IPS-20b (cell line): Measurements from ENCODE around the gene C20orf204.

Experiments
- H3K27ac ChIP-seq: one replicate; pipeline ENCODE4 v1.5.1; 2013; ENCODE audit warnings: low read length
- H3K27me3 ChIP-seq: 2 replicates; pipeline ENCODE4 v1.6.1; 2013; ENCODE audit warnings: mild to moderate bottlenecking, low read length, inconsistent platforms; ENCODE audit not compliant: insufficient read depth
- H3K36me3 ChIP-seq: 2 replicates; pipeline ENCODE4 v1.6.1; 2013; ENCODE audit warnings: low read depth, mild to moderate bottlenecking, inconsistent platforms, low read length, moderate library complexity; ENCODE audit not compliant: insufficient read depth
- H3K4me1 ChIP-seq: 2 replicates; pipeline ENCODE4 v1.6.1; 2013; ENCODE audit warnings: mild to moderate bottlenecking, control low read depth, inconsistent platforms, low read length, moderate library complexity; ENCODE audit not compliant: insufficient read depth
- H3K4me3 ChIP-seq: 2 replicates; pipeline ENCODE4 v1.5.1; 2013; ENCODE audit warnings: mild to moderate bottlenecking, low read length, inconsistent platforms
- H3K9ac ChIP-seq: 2 replicates; pipeline ENCODE4 v1.6.1; 2013; ENCODE audit warnings: low read depth, mild to moderate bottlenecking, inconsistent platforms, low read length, moderate library complexity
- H3K9me3 ChIP-seq: 2 replicates; pipeline ENCODE4 v1.6.1; 2013; ENCODE audit warnings: mild to moderate bottlenecking, low read depth, low read length, inconsistent platforms; ENCODE audit not compliant: insufficient read depth

C20orf204 gene

GRCh38 chr20:64038565-64039292 is 2.7 kb downstream of the C20orf204 start:
- Histone ChIP-seq H3K27me3 (peaks cover 72% of the 10 kb centered on the region), H3K27ac (no peak overlapping the region), H3K36me3 (no peaks in the 10 kb centered on the region), H3K9me3 (no peaks in the 10 kb centered on the region), H3K4me1 (peaks cover 4% of the 10 kb centered on the region; the same call in 1 of the 2 replicates), H3K4me3 (peak overlapping the region; percentile 65), H3K9ac (no peak overlapping the region)

- H3K9ac ChIP-seq: no peak overlapping the region
- H3K4me3 ChIP-seq: peak overlapping the region; percentile 65
- no peaks in the 10 kb centered on the region for H3K36me3 ChIP-seq
- H3K4me1 ChIP-seq: peaks cover 4% of the 10 kb centered on the region; the same call in 1 of the 2 replicates
- H3K27me3 ChIP-seq: peaks cover 80% of the 10 kb centered on the region
- H3K9me3 ChIP-seq: no peaks in the 10 kb centered on the region
- H3K27ac ChIP-seq: no peak overlapping the region
Measured at GRCh38 chr20:64039293-64040160, 3.5 kb downstream of the C20orf204 start.

GRCh38 chr20:64040231-64041039 is 4.5 kb downstream of the C20orf204 start:
- Histone ChIP-seq H3K9ac (no peak overlapping the region), H3K4me1 (peaks cover 2% of the 10 kb centered on the region; the same call in 1 of the 2 replicates), H3K27me3 (peaks cover 89% of the 10 kb centered on the region), H3K36me3 (no peaks in the 10 kb centered on the region), H3K9me3 (no peaks in the 10 kb centered on the region), H3K4me3 (no peak overlapping the region), H3K27ac (no peak overlapping the region)

GRCh38 chr20:64041040-64041780 is 5.2 kb downstream of the C20orf204 start:
- Histone ChIP-seq H3K27me3 (peaks cover 97% of the 10 kb centered on the region), H3K36me3 (no peaks in the 10 kb centered on the region), H3K9me3 (no peaks in the 10 kb centered on the region), H3K9ac (no peak overlapping the region), H3K27ac (no peak overlapping the region), H3K4me1 (no peaks in the 10 kb centered on the region; the same call in 1 of the 2 replicates), H3K4me3 (no peak overlapping the region)

DNA sequence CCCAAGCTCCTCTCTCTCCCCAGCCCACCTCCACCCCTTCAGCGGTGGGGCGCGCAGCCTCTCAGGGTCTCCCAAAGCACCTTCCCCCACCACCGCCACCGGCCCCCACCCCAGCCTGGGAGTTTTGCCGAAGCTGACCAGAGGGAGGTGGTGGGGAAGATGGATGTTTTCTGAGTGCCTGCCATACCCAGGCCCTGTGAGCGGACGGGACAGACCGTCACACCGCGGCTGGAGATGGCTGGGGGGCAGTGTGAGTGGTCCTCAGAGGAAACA is 5.7 kb downstream of the C20orf204 start:
- peaks cover 97% of the 10 kb centered on the region for H3K27me3 ChIP-seq
- H3K9ac ChIP-seq: no peak overlapping the region
- no peaks in the 10 kb centered on the region for H3K9me3 ChIP-seq
- H3K36me3 ChIP-seq: no peaks in the 10 kb centered on the region
- no peak overlapping the region for H3K27ac ChIP-seq
- no peaks in the 10 kb centered on the region; the same call in 1 of the 2 replicates for H3K4me1 ChIP-seq
- peak overlapping the region; percentile 56; the same call in 1 of the 2 replicates for H3K4me3 ChIP-seq

- H3K36me3 ChIP-seq: no peaks in the 10 kb centered on the region
- H3K27ac ChIP-seq: no peak overlapping the region
- no peaks in the 10 kb centered on the region for H3K9me3 ChIP-seq
- no peak overlapping the region for H3K9ac ChIP-seq
- H3K4me3 ChIP-seq: peak overlapping the region; percentile 56; the same call in 1 of the 2 replicates
- no peaks in the 10 kb centered on the region for H3K4me1 ChIP-seq
- H3K27me3 ChIP-seq: peaks cover 97% of the 10 kb centered on the region
Measured at GRCh38 chr20:64042054-64042781, 6.2 kb downstream of the C20orf204 start.

GRCh38 chr20:64043768-64044167 is 7.8 kb downstream of the C20orf204 start:
- Histone ChIP-seq H3K4me1 (no peaks in the 10 kb centered on the region), H3K27me3 (peaks cover 97% of the 10 kb centered on the region), H3K36me3 (no peaks in the 10 kb centered on the region), H3K9me3 (no peaks in the 10 kb centered on the region), H3K27ac (no peak overlapping the region), H3K9ac (no peak overlapping the region), H3K4me3 (no peak overlapping the region)

- Histone ChIP-seq H3K36me3 (no peaks in the 10 kb centered on the region), H3K4me3 (no peak overlapping the region), H3K27ac (no peak overlapping the region), H3K4me1 (no peaks in the 10 kb centered on the region), H3K9ac (no peak overlapping the region), H3K9me3 (no peaks in the 10 kb centered on the region), H3K27me3 (peaks cover 93% of the 10 kb centered on the region)
Measured at GRCh38 chr20:64044484-64045247, 8.7 kb downstream of the C20orf204 start.

- no peaks in the 10 kb centered on the region for H3K9me3 ChIP-seq
- H3K4me3 ChIP-seq: no peak overlapping the region
- H3K27me3 ChIP-seq: peaks cover 93% of the 10 kb centered on the region
- H3K36me3 ChIP-seq: no peaks in the 10 kb centered on the region
- H3K9ac ChIP-seq: no peak overlapping the region
- no peaks in the 10 kb centered on the region for H3K4me1 ChIP-seq
- no peak overlapping the region for H3K27ac ChIP-seq
Measured at GRCh38 chr20:64045346-64046011, 9.5 kb downstream of the C20orf204 start.

- H3K27me3 ChIP-seq: peaks cover 93% of the 10 kb centered on the region
- H3K4me1 ChIP-seq: no peaks in the 10 kb centered on the region
- H3K27ac ChIP-seq: no peak overlapping the region
- no peak overlapping the region for H3K9ac ChIP-seq
- H3K36me3 ChIP-seq: no peaks in the 10 kb centered on the region
- H3K9me3 ChIP-seq: no peaks in the 10 kb centered on the region
- H3K4me3 ChIP-seq: no peak overlapping the region
Measured at GRCh38 chr20:64047046-64047389, 11.0 kb downstream of the C20orf204 start.
